ENCODE measurements around the gene CEP350.

DNA sequence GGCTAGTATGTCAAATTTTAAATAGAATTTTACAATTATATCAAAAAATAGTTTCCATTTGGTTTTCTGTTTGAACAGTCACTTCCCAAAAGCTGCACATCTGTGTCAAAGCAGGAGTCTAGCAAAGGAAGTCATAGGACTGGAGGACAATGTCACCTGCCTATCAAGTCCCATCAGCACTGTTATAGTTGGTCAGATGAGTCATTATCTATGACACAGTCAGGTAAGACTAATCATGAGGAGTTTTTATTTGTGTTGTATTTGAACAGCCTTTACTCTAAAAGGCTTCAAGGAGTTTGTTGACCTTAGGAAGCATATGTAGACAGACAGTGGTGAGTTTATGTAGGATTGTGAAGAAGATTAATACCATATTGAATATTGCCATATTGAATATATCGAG, 125.8 kb downstream of the CEP350 start:
- TF ChIP-seq, protein P1, sequence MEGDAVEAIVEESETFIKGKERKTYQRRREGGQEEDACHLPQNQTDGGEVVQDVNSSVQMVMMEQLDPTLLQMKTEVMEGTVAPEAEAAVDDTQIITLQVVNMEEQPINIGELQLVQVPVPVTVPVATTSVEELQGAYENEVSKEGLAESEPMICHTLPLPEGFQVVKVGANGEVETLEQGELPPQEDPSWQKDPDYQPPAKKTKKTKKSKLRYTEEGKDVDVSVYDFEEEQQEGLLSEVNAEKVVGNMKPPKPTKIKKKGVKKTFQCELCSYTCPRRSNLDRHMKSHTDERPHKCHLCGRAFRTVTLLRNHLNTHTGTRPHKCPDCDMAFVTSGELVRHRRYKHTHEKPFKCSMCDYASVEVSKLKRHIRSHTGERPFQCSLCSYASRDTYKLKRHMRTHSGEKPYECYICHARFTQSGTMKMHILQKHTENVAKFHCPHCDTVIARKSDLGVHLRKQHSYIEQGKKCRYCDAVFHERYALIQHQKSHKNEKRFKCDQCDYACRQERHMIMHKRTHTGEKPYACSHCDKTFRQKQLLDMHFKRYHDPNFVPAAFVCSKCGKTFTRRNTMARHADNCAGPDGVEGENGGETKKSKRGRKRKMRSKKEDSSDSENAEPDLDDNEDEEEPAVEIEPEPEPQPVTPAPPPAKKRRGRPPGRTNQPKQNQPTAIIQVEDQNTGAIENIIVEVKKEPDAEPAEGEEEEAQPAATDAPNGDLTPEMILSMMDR (conservative IDR thresholded peaks at IDR 0.05 in 1 of 2, IDR thresholded peaks at IDR 0.05 in 1 of 2; ENCODE audit: low read depth in 1 of 2, low read length in 2 of 2): no peak
- TF ChIP-seq EZH2 (IDR thresholded peaks at IDR 0.05; ENCODE audit: low read length, missing control alignments): no peak
